Ishikawa (cell line): ENCODE measurements around the gene NLRP4.

Source experiments
- CEBPB ChIP-seq: IDR thresholded peaks from 2 replicates; pipeline ENCODE4 v1.6.1; 2012
- CREB1 ChIP-seq: IDR thresholded peaks from 2 replicates; pipeline ENCODE4 v1.6.1; 2012; ENCODE audit warnings: low read depth
- EGR1 ChIP-seq: IDR thresholded peaks from 2 replicates; pipeline ENCODE4 v1.6.1; 2012
- EP300 ChIP-seq: IDR thresholded peaks from 2 replicates; pipeline ENCODE4 v1.6.1; 2012; ENCODE audit warnings: borderline replicate concordance
- FOXM1 ChIP-seq: IDR thresholded peaks from 2 replicates; pipeline ENCODE4 v1.6.1; 2012; ENCODE audit warnings: low read depth, borderline replicate concordance
- NFIC ChIP-seq: IDR thresholded peaks from 2 replicates; pipeline ENCODE4 v1.6.1; 2012
- RAD21 ChIP-seq: IDR thresholded peaks from 2 replicates; pipeline ENCODE4 v1.6.1; 2012; ENCODE audit warnings: low read depth
- TAF1 ChIP-seq: IDR thresholded peaks from 2 replicates; pipeline ENCODE4 v1.6.1; 2012; ENCODE audit warnings: low read depth, mild to moderate bottlenecking
- TCF12 ChIP-seq: IDR thresholded peaks from 2 replicates; pipeline ENCODE4 v1.6.1; 2012; ENCODE audit warnings: low read depth
- TEAD4 ChIP-seq: IDR thresholded peaks from 2 replicates; pipeline ENCODE4 v1.6.1; 2012
- YY1 ChIP-seq: IDR thresholded peaks from 2 replicates; pipeline ENCODE4 v1.6.1; 2012; ENCODE audit warnings: low read depth
- ZBTB7A ChIP-seq: IDR thresholded peaks from 2 replicates; pipeline ENCODE4 v1.6.1; 2012; ENCODE audit warnings: low read depth
- TF ChIP-seq, protein P1 (sequence below): IDR thresholded peaks from 2 replicates; pipeline ENCODE4 v1.6.1; 2012; ENCODE audit warnings: low read depth, mild to moderate bottlenecking
- TF ChIP-seq, protein P2 (sequence below): IDR thresholded peaks from 2 replicates; pipeline ENCODE4 v1.6.1; 2012
- TF ChIP-seq, protein P3 (sequence below): IDR thresholded peaks from 2 replicates; pipeline ENCODE4 v1.6.1; 2012

The NLRP4 gene

GRCh38 chr19:55901369-55902079 lies 65.2 kb downstream of the NLRP4 start:
- no peak for TF ChIP-seq EGR1
- TF ChIP-seq TEAD4 = no peak
- TF ChIP-seq ZBTB7A = no peak
- TF ChIP-seq FOXM1 = no peak
- TF ChIP-seq, protein P1, sequence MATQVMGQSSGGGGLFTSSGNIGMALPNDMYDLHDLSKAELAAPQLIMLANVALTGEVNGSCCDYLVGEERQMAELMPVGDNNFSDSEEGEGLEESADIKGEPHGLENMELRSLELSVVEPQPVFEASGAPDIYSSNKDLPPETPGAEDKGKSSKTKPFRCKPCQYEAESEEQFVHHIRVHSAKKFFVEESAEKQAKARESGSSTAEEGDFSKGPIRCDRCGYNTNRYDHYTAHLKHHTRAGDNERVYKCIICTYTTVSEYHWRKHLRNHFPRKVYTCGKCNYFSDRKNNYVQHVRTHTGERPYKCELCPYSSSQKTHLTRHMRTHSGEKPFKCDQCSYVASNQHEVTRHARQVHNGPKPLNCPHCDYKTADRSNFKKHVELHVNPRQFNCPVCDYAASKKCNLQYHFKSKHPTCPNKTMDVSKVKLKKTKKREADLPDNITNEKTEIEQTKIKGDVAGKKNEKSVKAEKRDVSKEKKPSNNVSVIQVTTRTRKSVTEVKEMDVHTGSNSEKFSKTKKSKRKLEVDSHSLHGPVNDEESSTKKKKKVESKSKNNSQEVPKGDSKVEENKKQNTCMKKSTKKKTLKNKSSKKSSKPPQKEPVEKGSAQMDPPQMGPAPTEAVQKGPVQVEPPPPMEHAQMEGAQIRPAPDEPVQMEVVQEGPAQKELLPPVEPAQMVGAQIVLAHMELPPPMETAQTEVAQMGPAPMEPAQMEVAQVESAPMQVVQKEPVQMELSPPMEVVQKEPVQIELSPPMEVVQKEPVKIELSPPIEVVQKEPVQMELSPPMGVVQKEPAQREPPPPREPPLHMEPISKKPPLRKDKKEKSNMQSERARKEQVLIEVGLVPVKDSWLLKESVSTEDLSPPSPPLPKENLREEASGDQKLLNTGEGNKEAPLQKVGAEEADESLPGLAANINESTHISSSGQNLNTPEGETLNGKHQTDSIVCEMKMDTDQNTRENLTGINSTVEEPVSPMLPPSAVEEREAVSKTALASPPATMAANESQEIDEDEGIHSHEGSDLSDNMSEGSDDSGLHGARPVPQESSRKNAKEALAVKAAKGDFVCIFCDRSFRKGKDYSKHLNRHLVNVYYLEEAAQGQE = no peak
- TF ChIP-seq, protein P2, sequence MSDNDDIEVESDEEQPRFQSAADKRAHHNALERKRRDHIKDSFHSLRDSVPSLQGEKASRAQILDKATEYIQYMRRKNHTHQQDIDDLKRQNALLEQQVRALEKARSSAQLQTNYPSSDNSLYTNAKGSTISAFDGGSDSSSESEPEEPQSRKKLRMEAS = no peak
- no peak for TF ChIP-seq EP300
- no peak for TF ChIP-seq NFIC
- TF ChIP-seq, protein P3, sequence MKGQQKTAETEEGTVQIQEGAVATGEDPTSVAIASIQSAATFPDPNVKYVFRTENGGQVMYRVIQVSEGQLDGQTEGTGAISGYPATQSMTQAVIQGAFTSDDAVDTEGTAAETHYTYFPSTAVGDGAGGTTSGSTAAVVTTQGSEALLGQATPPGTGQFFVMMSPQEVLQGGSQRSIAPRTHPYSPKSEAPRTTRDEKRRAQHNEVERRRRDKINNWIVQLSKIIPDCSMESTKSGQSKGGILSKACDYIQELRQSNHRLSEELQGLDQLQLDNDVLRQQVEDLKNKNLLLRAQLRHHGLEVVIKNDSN = no peak
- TF ChIP-seq CEBPB = no peak
- no peak for TF ChIP-seq CREB1
- TF ChIP-seq TAF1 = no peak
- no peak for TF ChIP-seq YY1
- no peak for TF ChIP-seq TCF12

- TF ChIP-seq EGR1 (no peak), FOXM1 (no peak), CREB1 (no peak), TCF12 (no peak), TEAD4 (no peak), ZBTB7A (no peak), CEBPB (no peak), EP300 (no peak), NFIC (no peak), RAD21 (no peak), YY1 (no peak), TAF1 (no peak)
- TF ChIP-seq, protein P2 = no peak
- TF ChIP-seq, protein P1 = no peak
- TF ChIP-seq, protein P3 = no peak
Observed at GRCh38 chr19:55902080-55902751, 65.9 kb downstream of the NLRP4 start.

GRCh38 chr19:55907286-55907685 lies 70.9 kb downstream of the NLRP4 start:
- TF ChIP-seq EGR1 (no peak), ZBTB7A (no peak), CEBPB (no peak), TEAD4 (no peak), NFIC (no peak), EP300 (no peak), YY1 (no peak), RAD21 (no peak)

DNA sequence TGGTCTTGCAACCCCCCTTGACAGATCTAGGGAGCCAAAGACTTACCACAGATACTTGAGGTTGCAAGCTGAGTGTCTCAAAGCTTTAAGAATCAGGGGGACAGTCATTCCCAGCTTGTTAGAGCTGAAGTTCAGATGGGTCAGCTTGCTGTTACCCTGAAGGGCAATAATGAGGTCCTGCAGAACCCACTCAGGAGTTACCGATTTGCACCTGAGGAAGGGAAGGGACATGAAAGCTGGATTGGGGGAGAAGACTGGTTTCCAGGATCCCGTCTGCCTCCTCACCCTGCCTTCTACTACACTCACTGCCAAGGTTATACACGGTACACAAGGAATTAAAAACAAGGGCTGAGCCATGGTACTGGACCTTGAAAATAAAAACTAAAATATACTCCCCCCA lies 71.4 kb downstream of the NLRP4 start:
- TF ChIP-seq EGR1 (no peak), TAF1 (no peak), FOXM1 (no peak), TCF12 (no peak), CEBPB (no peak)
- TF ChIP-seq, protein P2 = no peak

DNA sequence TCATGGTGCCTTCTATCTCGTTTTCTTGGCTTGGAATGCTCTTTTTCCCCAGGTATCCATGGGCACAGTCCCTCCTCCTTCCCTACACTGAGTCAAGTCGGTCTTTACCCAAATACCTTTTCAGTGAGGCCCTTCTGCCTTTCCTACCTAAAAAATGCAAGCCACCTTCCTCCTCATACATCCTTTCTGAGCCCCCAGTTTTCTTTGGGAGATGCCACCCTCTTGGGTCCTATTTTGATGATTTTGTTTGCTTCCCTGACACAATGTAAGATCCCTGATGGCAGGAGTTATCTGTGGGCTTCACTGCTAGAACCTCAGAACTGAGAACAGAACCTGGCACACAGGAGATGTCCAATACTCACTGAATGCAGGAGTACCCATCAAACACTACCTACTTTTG lies 73.5 kb downstream of the NLRP4 start:
- no peak for TF ChIP-seq ZBTB7A
- no peak for TF ChIP-seq EGR1
- no peak for TF ChIP-seq EP300
- no peak for TF ChIP-seq TAF1
- TF ChIP-seq NFIC = no peak
- no peak for TF ChIP-seq FOXM1
- TF ChIP-seq, protein P3 = no peak
- no peak for TF ChIP-seq CEBPB
- no peak for TF ChIP-seq TEAD4
- TF ChIP-seq TCF12 = no peak
- TF ChIP-seq, protein P2 = no peak
- TF ChIP-seq RAD21 = no peak
- TF ChIP-seq YY1 = no peak
